HG03045 (cell line): ENCODE results near the gene RPS27A.
A peak's percentile ranks its signal among the peaks of the same experiment; 100 is the strongest.
"Not testable (repeated sequence)": the region's sequence is repeated elsewhere in the genome, so short reads cannot be mapped to it uniquely, and the experiment has no call there.

ENCODE experiments used
- ATAC-seq: cut with Tn5 transposase; IDR thresholded peaks from one replicate; pipeline ENCODE4 v1.9.1; 2021; ENCODE audit warnings: mild to moderate bottlenecking, moderate library complexity; ENCODE audit not compliant: unreplicated experiment

RPS27A gene

GRCh38 chr2:55232084-55232862, at the start of gene RPS27A, which contains the start of gene CLHC1:
Gene RPS27A, plus strand, starts transcription at chr2:55232688. Its CDS starts 137 bp downstream, at chr2:55232825.
Gene CLHC1, minus strand, starts transcription at chr2:55232293. Its CDS starts 9,882 bp downstream, at chr2:55222411.
- ATAC-seq: peak; percentile 92

GRCh38 chr2:55186837-55187236, 45.7 kb upstream of the RPS27A start:
- not testable (repeated sequence) for ATAC-seq

- not testable (repeated sequence) for ATAC-seq
Measured at GRCh38 chr2:55191888-55192287, 40.6 kb upstream of the RPS27A start.

- no peak for ATAC-seq
Measured at GRCh38 chr2:55196526-55196925, 36.0 kb upstream of the RPS27A start.

- no peak for ATAC-seq
Measured at GRCh38 chr2:55200416-55200815, 32.1 kb upstream of the RPS27A start.

- no peak for ATAC-seq
Measured at GRCh38 chr2:55204536-55204935, 28.0 kb upstream of the RPS27A start.

GRCh38 chr2:55204950-55205349, 27.5 kb upstream of the RPS27A start:
- ATAC-seq: no peak

- ATAC-seq: no peak
Measured at GRCh38 chr2:55213822-55214221, 18.7 kb upstream of the RPS27A start.

- no peak for ATAC-seq
Measured at GRCh38 chr2:55223958-55224760, 8.3 kb upstream of the RPS27A start.

GRCh38 chr2:55224761-55225261, 7.7 kb upstream of the RPS27A start:
- ATAC-seq: no peak

- ATAC-seq: no peak
Measured at GRCh38 chr2:55225481-55226020, 6.9 kb upstream of the RPS27A start.

GRCh38 chr2:55227437-55228225, 4.9 kb upstream of the RPS27A start:
- not testable (repeated sequence) for ATAC-seq

GRCh38 chr2:55228226-55228563, 4.3 kb upstream of the RPS27A start:
- no peak for ATAC-seq

- no peak for ATAC-seq
Measured at GRCh38 chr2:55229221-55229620, 3.3 kb upstream of the RPS27A start.

GRCh38 chr2:55230551-55230950, 1.9 kb upstream of the RPS27A start:
- ATAC-seq: no peak

- ATAC-seq: peak; percentile 4
Measured at GRCh38 chr2:55231546-55232083, 873 bp upstream of the RPS27A start.

- ATAC-seq: peak; percentile 34
Measured at GRCh38 chr2:55232863-55233657, 572 bp downstream of the RPS27A start.

- no peak for ATAC-seq
Measured at GRCh38 chr2:55233658-55233940, 1.1 kb downstream of the RPS27A start.

- ATAC-seq: no peak
Measured at GRCh38 chr2:55235724-55236538, 3.4 kb downstream of the RPS27A start.
